Measurements from ENCODE around the gene INPP5J.

GRCh38 chr22:31099841-31100761 is 22.7 kb upstream of the INPP5J start:
- TF ChIP-seq, protein P1, sequence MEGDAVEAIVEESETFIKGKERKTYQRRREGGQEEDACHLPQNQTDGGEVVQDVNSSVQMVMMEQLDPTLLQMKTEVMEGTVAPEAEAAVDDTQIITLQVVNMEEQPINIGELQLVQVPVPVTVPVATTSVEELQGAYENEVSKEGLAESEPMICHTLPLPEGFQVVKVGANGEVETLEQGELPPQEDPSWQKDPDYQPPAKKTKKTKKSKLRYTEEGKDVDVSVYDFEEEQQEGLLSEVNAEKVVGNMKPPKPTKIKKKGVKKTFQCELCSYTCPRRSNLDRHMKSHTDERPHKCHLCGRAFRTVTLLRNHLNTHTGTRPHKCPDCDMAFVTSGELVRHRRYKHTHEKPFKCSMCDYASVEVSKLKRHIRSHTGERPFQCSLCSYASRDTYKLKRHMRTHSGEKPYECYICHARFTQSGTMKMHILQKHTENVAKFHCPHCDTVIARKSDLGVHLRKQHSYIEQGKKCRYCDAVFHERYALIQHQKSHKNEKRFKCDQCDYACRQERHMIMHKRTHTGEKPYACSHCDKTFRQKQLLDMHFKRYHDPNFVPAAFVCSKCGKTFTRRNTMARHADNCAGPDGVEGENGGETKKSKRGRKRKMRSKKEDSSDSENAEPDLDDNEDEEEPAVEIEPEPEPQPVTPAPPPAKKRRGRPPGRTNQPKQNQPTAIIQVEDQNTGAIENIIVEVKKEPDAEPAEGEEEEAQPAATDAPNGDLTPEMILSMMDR (conservative IDR thresholded peaks at IDR 0.05; ENCODE audit: low read depth in 2 of 2) = no peak
- TF ChIP-seq CREB1 (CRISPR knock-in tag; IDR thresholded peaks at IDR 0.05; ENCODE audit: low read depth) (no peak), POLR2AphosphoS5 (IDR thresholded peaks at IDR 0.05; ENCODE audit: low read depth) (no peak)

Measured in GM23338 (cell line).